Endothelial cell of umbilical vein (primary cell): ENCODE measurements around the gene LMLN. TPM values are rescaled to one million over a fixed set of nuclear protein-coding genes. Genes with fewer than 3 reads are reported as not detected.

Experiments
- BruUV-seq: library from RNA; stranded (reverse); fragments of 400-500 nt; replicated peaks from 2 replicates; lab custom pipeline; 2021; lab: Mats Ljungman, UMichigan
- CTCF ChIA-PET: fragments of 300-600, 350-600 bp; sonication (Branson Sonifier 250); formaldehyde crosslinking; loops from one replicate; lab custom pipeline; 2021; ENCODE audit warnings: antibody characterized with exemption, inconsistent platforms; lab: Charles Lee
- POLR2A ChIA-PET: fragments of 300-600, 350-600 bp; sonication (Branson Sonifier 250); formaldehyde crosslinking; loops from one replicate; lab custom pipeline; 2021; ENCODE audit warnings: antibody characterized with exemption, inconsistent platforms; lab: Charles Lee
- DNase-seq: peaks from one replicate; pipeline ENCODE4 v3.0.0-alpha.2; 2011; ENCODE audit warnings: low read depth, low spot score
- FAIRE-seq: peaks from 2 replicates; lab custom pipeline; 2011; peaks lifted over from hg19 to GRCh38; lab: Jason Lieb, UNC
- H2AFZ ChIP-seq: 2 replicates; pipeline ENCODE4 v1.6.0; 2012; ENCODE audit warnings: low read depth, low read length, control low read depth, inconsistent platforms
- H3K27ac ChIP-seq: 2 replicates; pipeline ENCODE4 v1.5.1; 2011; ENCODE audit warnings: low read depth, mild to moderate bottlenecking, control low read depth, low read length, moderate library complexity; ENCODE audit not compliant: insufficient read depth
- H3K27me3 ChIP-seq, 2 experiments: 2 replicates each; pipeline versions ENCODE4 v1.6.0 to v1.6.1; 2011; ENCODE audit warnings: low read length in 2 of 2, mixed read lengths in 1 of 2; ENCODE audit not compliant: control insufficient read depth in 2 of 2, insufficient read depth in 2 of 2
- H3K36me3 ChIP-seq, 2 experiments: 2 replicates in 1 of 2; 3 replicates in 1 of 2; pipeline ENCODE4 v1.5.1; 2011; ENCODE audit warnings: low read length in 2 of 2, mild to moderate bottlenecking in 1 of 2, moderate library complexity in 1 of 2; ENCODE audit not compliant: control insufficient read depth in 2 of 2, insufficient read depth in 2 of 2; ENCODE audit errors: extremely low read depth in 1 of 2
- H3K4me1 ChIP-seq: 3 replicates; pipeline ENCODE4 v1.5.1; 2011; ENCODE audit warnings: mild to moderate bottlenecking, low read length; ENCODE audit not compliant: control insufficient read depth, insufficient read depth; ENCODE audit errors: extremely low read depth
- H3K4me2 ChIP-seq: 2 replicates; pipeline ENCODE4 v1.6.1; 2011; ENCODE audit warnings: low read length, control low read depth, mixed read lengths; ENCODE audit not compliant: insufficient read depth
- H3K4me3 ChIP-seq, 3 experiments: fragments of 200-600 bp in 1 of 3; sonication (generic), shearing (Covaris generic) in 1 of 3; replicated peaks in 1 of 3; 2 replicates each; pipeline ENCODE4 v1.5.1; 2011 to 2016; ENCODE audit warnings: control low read depth in 3 of 3, low read length in 3 of 3, mild to moderate bottlenecking in 2 of 3, inconsistent platforms in 1 of 3, low read depth in 1 of 3, moderate library complexity in 1 of 3; ENCODE audit not compliant: insufficient read depth in 1 of 3
- H3K79me2 ChIP-seq: 2 replicates; pipeline ENCODE4 v1.6.0; 2012; ENCODE audit warnings: low read length, inconsistent platforms; ENCODE audit not compliant: control insufficient read depth, insufficient read depth
- H3K9ac ChIP-seq: replicated peaks from 2 replicates; pipeline ENCODE3; 2011; ENCODE audit warnings: low read length, control low read depth; ENCODE audit not compliant: insufficient read depth; ENCODE audit errors: extremely low read depth
- H3K9me1 ChIP-seq: replicated peaks from 3 replicates; pipeline ENCODE4 v1.6.0; 2011; ENCODE audit warnings: mild to moderate bottlenecking, low read length; ENCODE audit not compliant: control insufficient read depth, insufficient read depth; ENCODE audit errors: extremely low read depth
- H3K9me3 ChIP-seq: replicated peaks from 2 replicates; pipeline ENCODE4 v1.5.1; 2012; ENCODE audit warnings: low read length, inconsistent platforms; ENCODE audit not compliant: control insufficient read depth, insufficient read depth
- H4K20me1 ChIP-seq: replicated peaks from 2 replicates; pipeline ENCODE3; 2011; ENCODE audit warnings: mild to moderate bottlenecking, low read length; ENCODE audit not compliant: control insufficient read depth, insufficient read depth; ENCODE audit errors: extremely low read depth
- EZH2 ChIP-seq: IDR thresholded peaks from 2 replicates; pipeline ENCODE4 v1.6.1; 2012; ENCODE audit warnings: borderline replicate concordance, low read depth, mild to moderate bottlenecking, moderate library complexity, low read length, inconsistent platforms; ENCODE audit not compliant: severe bottlenecking
- FOS ChIP-seq: IDR thresholded peaks from 2 replicates; pipeline ENCODE4 v1.6.1; 2011; ENCODE audit warnings: mild to moderate bottlenecking, low read length, moderate library complexity, borderline replicate concordance; ENCODE audit not compliant: insufficient read depth
- GATA2 ChIP-seq: IDR thresholded peaks from 2 replicates; pipeline ENCODE4 v1.7.0; 2011; ENCODE audit warnings: low read depth, mild to moderate bottlenecking, moderate library complexity, mixed read lengths, low read length; ENCODE audit not compliant: insufficient read length, insufficient read depth
- JUN ChIP-seq: IDR thresholded peaks from 2 replicates; pipeline ENCODE4 v1.6.1; 2011; ENCODE audit warnings: borderline replicate concordance, low read depth; ENCODE audit not compliant: insufficient read length, insufficient read depth
- MYC ChIP-seq: IDR thresholded peaks from one replicate; pipeline ENCODE4 v1.6.1; 2011; ENCODE audit warnings: mild to moderate bottlenecking, low read depth, low read length
- POLR2A ChIP-seq: IDR thresholded peaks from 2 replicates; pipeline ENCODE4 v1.6.1; 2012; ENCODE audit warnings: low read depth, mild to moderate bottlenecking, control low read depth, low read length
- POLR2AphosphoS5 ChIP-seq: IDR thresholded peaks from 2 replicates; pipeline ENCODE4 v1.6.1; 2012; ENCODE audit warnings: low read depth, mild to moderate bottlenecking, control low read depth, low read length, moderate library complexity; ENCODE audit not compliant: insufficient read depth
- dilution Hi-C: fragments of 300-500 bp; cut with MboI; formaldehyde crosslinking; loops from one replicate; pipeline ENCODE4 v1.15.0; 2019; ENCODE audit warnings: low sequenced_read_pairs; ENCODE audit not compliant: extremely low pct_ligation_motif_present
- intact Hi-C: fragments of 100-400 bp; cut with micrococcal nuclease; formaldehyde crosslinking; loops from one replicate; pipeline ENCODE4 v1.10.0; 2022
- polyA plus RNA-seq, 4 experiments: library from polyadenylated mRNA; depleted of rRNA in 3 of 4; stranded (reverse) in 3 of 4; unstranded in 1 of 4; fragments of >200 nt; gene quantifications; 2 replicates each; pipeline versions ENCODE4 v1.2.1 to v1.2.3, GENCODE V29; 2011 to 2012; ENCODE audit warnings: missing spikeins in 1 of 4
- total RNA-seq: library from RNA; stranded (reverse); gene quantifications from 2 replicates; pipeline ENCODE4 v1.2.3, GENCODE V29; 2021
- TF ChIP-seq, protein P1 (sequence below), 2 donors: IDR thresholded peaks; 1 replicate in 1 of 2; 2 replicates in 1 of 2; pipeline ENCODE4 v1.5.1; 2011; ENCODE audit warnings: low read length in 2 of 2, mild to moderate bottlenecking in 2 of 2, moderate library complexity in 2 of 2, control low read depth in 1 of 2, inconsistent platforms in 1 of 2, low read depth in 1 of 2; ENCODE audit not compliant: insufficient read depth in 1 of 2; ENCODE audit errors: extremely low read depth in 1 of 2
- TF ChIP-seq, protein P2 (sequence below): IDR thresholded peaks from 2 replicates; pipeline ENCODE4 v1.6.1; 2011; ENCODE audit not compliant: insufficient read depth, insufficient read length

Gene LMLN
- total and polyA plus RNA-seq, 2 donors (not counting 3 experiments of a cell fraction or from before 2014, with no cell fraction given): 4.8 to 6.5 TPM

DNA sequence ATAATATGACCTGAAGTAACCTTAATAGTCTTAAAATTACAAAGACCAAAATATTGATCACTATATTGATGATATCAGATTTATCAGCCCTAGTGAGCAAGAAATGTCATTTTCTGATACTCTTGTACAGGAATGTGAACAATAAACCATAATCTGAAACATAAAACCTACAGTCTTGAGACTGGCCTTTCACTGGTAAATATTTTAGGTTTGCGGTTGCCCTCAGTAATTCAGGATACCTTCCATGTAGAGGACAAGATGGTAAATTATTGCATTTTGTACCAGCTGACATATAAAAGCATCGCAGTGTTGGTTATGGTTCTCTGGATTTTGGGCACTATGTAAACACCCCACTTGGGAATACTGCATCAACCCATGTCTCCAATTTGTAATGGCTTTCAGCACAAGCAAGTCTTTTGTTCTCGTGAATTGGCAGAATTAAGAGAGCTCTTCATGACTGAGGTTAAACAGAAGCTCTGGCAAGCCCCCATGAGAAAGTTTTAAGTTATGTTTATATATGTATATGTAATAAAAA is 128.5 kb downstream of the LMLN start:
- no peaks in the 10 kb centered on the region for H4K20me1 ChIP-seq
- H2AFZ ChIP-seq: no peak overlapping the region
- H3K79me2 ChIP-seq: no peaks in the 10 kb centered on the region
- no peak overlapping the region for H3K4me3 ChIP-seq
- no peak overlapping the region for H3K27ac ChIP-seq
- TF ChIP-seq MYC: no peak
- TF ChIP-seq, protein P1, sequence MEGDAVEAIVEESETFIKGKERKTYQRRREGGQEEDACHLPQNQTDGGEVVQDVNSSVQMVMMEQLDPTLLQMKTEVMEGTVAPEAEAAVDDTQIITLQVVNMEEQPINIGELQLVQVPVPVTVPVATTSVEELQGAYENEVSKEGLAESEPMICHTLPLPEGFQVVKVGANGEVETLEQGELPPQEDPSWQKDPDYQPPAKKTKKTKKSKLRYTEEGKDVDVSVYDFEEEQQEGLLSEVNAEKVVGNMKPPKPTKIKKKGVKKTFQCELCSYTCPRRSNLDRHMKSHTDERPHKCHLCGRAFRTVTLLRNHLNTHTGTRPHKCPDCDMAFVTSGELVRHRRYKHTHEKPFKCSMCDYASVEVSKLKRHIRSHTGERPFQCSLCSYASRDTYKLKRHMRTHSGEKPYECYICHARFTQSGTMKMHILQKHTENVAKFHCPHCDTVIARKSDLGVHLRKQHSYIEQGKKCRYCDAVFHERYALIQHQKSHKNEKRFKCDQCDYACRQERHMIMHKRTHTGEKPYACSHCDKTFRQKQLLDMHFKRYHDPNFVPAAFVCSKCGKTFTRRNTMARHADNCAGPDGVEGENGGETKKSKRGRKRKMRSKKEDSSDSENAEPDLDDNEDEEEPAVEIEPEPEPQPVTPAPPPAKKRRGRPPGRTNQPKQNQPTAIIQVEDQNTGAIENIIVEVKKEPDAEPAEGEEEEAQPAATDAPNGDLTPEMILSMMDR (IDR thresholded peaks at IDR 0.05; ENCODE audit: extremely low read depth in 1 of 2, insufficient read depth in 1 of 2, low read depth in 1 of 2, low read length in 2 of 2): no peak
- no peak for TF ChIP-seq POLR2AphosphoS5
- TF ChIP-seq, protein P2, sequence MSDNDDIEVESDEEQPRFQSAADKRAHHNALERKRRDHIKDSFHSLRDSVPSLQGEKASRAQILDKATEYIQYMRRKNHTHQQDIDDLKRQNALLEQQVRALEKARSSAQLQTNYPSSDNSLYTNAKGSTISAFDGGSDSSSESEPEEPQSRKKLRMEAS: no peak
- no peak for TF ChIP-seq JUN
- no peak for TF ChIP-seq POLR2A
- no peak for TF ChIP-seq FOS
- no peak for TF ChIP-seq GATA2
- TF ChIP-seq EZH2: no peak
- intact Hi-C loops (no loop called here), dilution Hi-C loops (no loop called here)
- H3K27me3 ChIP-seq: peaks cover 6 to 61% of the 10 kb centered on the region in 2 experiments
- no peaks in the 10 kb centered on the region for H3K9me3 ChIP-seq
- H3K9ac ChIP-seq: no peak overlapping the region
- ChIA-PET POLR2A (no interaction called here), CTCF (interaction anchor here (1.2 kb wide), 1 partner anchor 8 kb away, joined by 7 read pairs; no protein-coding TSS in a partner anchor)
- no peak overlapping the region for H3K4me2 ChIP-seq
- H3K9me1 ChIP-seq: no peaks in the 10 kb centered on the region
- DNase-seq (no peak), FAIRE-seq (peak; percentile 31)
- no peaks in the 10 kb centered on the region for H3K36me3 ChIP-seq
- no peaks in the 10 kb centered on the region for H3K4me1 ChIP-seq
- no TSS peak for BruUV-seq
